HUES6 (cell line): ENCODE measurements around the gene LGMN.
"Not testable (repeated sequence)": the region's sequence is repeated elsewhere in the genome, so short reads cannot be mapped to it uniquely, and the experiment has no call there.

Source experiments
- H3K27ac ChIP-seq: 2 replicates; pipeline ENCODE4 v1.7.0; 2013; ENCODE audit warnings: low read depth, mild to moderate bottlenecking, low read length, inconsistent platforms
- H3K27me3 ChIP-seq: 2 replicates; pipeline ENCODE4 v1.6.1; 2013; ENCODE audit warnings: low read length; ENCODE audit not compliant: control insufficient read depth, insufficient read depth
- H3K36me3 ChIP-seq: 2 replicates; pipeline ENCODE4 v1.6.1; 2013; ENCODE audit warnings: low read length; ENCODE audit not compliant: control insufficient read depth, insufficient read depth
- H3K4me1 ChIP-seq: 2 replicates; pipeline ENCODE4 v1.6.1; 2013; ENCODE audit warnings: low read length; ENCODE audit not compliant: control insufficient read depth, insufficient read depth
- H3K4me3 ChIP-seq: 2 replicates; pipeline ENCODE4 v1.5.1; 2013; ENCODE audit warnings: low read depth, low read length
- H3K9ac ChIP-seq: one replicate; pipeline ENCODE4 v1.6.1; 2013; ENCODE audit warnings: mild to moderate bottlenecking, low read length
- H3K9me3 ChIP-seq: 2 replicates; pipeline ENCODE4 v1.6.1; 2013; ENCODE audit warnings: low read depth, low read length; ENCODE audit not compliant: control insufficient read depth, insufficient read depth

LGMN gene

GRCh38 chr14:92684801-92685560 is 63.4 kb downstream of the LGMN start:
- Histone ChIP-seq H3K4me3 (no peak overlapping the region), H3K27me3 (peaks cover 33% of the 10 kb centered on the region), H3K9ac (no peak overlapping the region), H3K36me3 (no peaks in the 10 kb centered on the region), H3K27ac (no peak overlapping the region), H3K4me1 (peaks cover 5% of the 10 kb centered on the region; the same call in 1 of the 2 replicates), H3K9me3 (no peaks in the 10 kb centered on the region)

- no peak overlapping the region for H3K9ac ChIP-seq
- H3K4me1 ChIP-seq, result peaks cover 5% of the 10 kb centered on the region; the same call in 1 of the 2 replicates
- H3K27ac ChIP-seq, result no peak overlapping the region
These were observed 65.4 kb downstream of the LGMN start for GRCh38 chr14:92683041-92683440.

GRCh38 chr14:92680781-92681650 is 67.4 kb downstream of the LGMN start:
- H3K4me1 ChIP-seq, result no peaks in the 10 kb centered on the region
- no peaks in the 10 kb centered on the region for H3K9me3 ChIP-seq
- peaks cover 4% of the 10 kb centered on the region; the same call in 1 of the 2 replicates for H3K27me3 ChIP-seq
- no peak overlapping the region for H3K9ac ChIP-seq
- no peak overlapping the region for H3K4me3 ChIP-seq
- H3K36me3 ChIP-seq, result no peaks in the 10 kb centered on the region; the same call in 1 of the 2 replicates
- no peak overlapping the region for H3K27ac ChIP-seq

More at GRCh38 chr14:92683041-92683440, 65.4 kb downstream of the LGMN start:
- no peaks in the 10 kb centered on the region for H3K36me3 ChIP-seq
- no peak overlapping the region for H3K4me3 ChIP-seq
- H3K27me3 ChIP-seq, result peaks cover 22% of the 10 kb centered on the region
- H3K9me3 ChIP-seq, result no peaks in the 10 kb centered on the region

- not testable (repeated sequence) for H3K9me3 ChIP-seq, H3K4me3 ChIP-seq, H3K4me1 ChIP-seq, H3K27ac ChIP-seq, H3K27me3 ChIP-seq, H3K9ac ChIP-seq, H3K36me3 ChIP-seq
These were observed 68.1 kb downstream of the LGMN start for GRCh38 chr14:92680330-92680729.

- Histone ChIP-seq H3K9ac (no peak overlapping the region), H3K9me3 (no peaks in the 10 kb centered on the region), H3K27ac (no peak overlapping the region), H3K4me3 (no peak overlapping the region), H3K4me1 (no peaks in the 10 kb centered on the region), H3K27me3 (no peaks in the 10 kb centered on the region), H3K36me3 (no peaks in the 10 kb centered on the region; the same call in 1 of the 2 replicates)
These were observed 69.2 kb downstream of the LGMN start for GRCh38 chr14:92679246-92679645.

- Histone ChIP-seq H3K27ac (no peak overlapping the region), H3K9ac (no peak overlapping the region), H3K36me3 (no peaks in the 10 kb centered on the region; the same call in 1 of the 2 replicates), H3K9me3 (no peaks in the 10 kb centered on the region), H3K4me3 (no peak overlapping the region), H3K4me1 (no peaks in the 10 kb centered on the region), H3K27me3 (no peaks in the 10 kb centered on the region)
These were observed 69.7 kb downstream of the LGMN start for GRCh38 chr14:92678766-92679165.

GRCh38 chr14:92677955-92678354 is 70.5 kb downstream of the LGMN start:
- Histone ChIP-seq H3K27ac (no peak overlapping the region), H3K36me3 (no peaks in the 10 kb centered on the region; the same call in 1 of the 2 replicates), H3K9ac (no peak overlapping the region), H3K4me3 (no peak overlapping the region), H3K9me3 (no peaks in the 10 kb centered on the region), H3K4me1 (no peaks in the 10 kb centered on the region), H3K27me3 (no peaks in the 10 kb centered on the region)

- no peak overlapping the region for H3K9ac ChIP-seq
- H3K4me3 ChIP-seq, result no peak overlapping the region
- no peaks in the 10 kb centered on the region for H3K9me3 ChIP-seq
- no peaks in the 10 kb centered on the region for H3K4me1 ChIP-seq
- no peaks in the 10 kb centered on the region; the same call in 1 of the 2 replicates for H3K36me3 ChIP-seq
- H3K27me3 ChIP-seq, result no peaks in the 10 kb centered on the region
- no peak overlapping the region for H3K27ac ChIP-seq
These were observed 71.2 kb downstream of the LGMN start for GRCh38 chr14:92677087-92677668.

GRCh38 chr14:92676403-92677086 is 71.9 kb downstream of the LGMN start:
- H3K9ac ChIP-seq, result no peak overlapping the region
- no peak overlapping the region for H3K4me3 ChIP-seq
- no peak overlapping the region for H3K27ac ChIP-seq
- H3K4me1 ChIP-seq, result no peaks in the 10 kb centered on the region
- no peaks in the 10 kb centered on the region; the same call in 1 of the 2 replicates for H3K36me3 ChIP-seq
- H3K27me3 ChIP-seq, result no peaks in the 10 kb centered on the region
- no peaks in the 10 kb centered on the region for H3K9me3 ChIP-seq

GRCh38 chr14:92675976-92676375 is 72.5 kb downstream of the LGMN start:
- H3K27ac ChIP-seq, result no peak overlapping the region

More at GRCh38 chr14:92675976-92676375, 72.5 kb downstream of the LGMN start:
- no peak overlapping the region for H3K4me3 ChIP-seq
- no peaks in the 10 kb centered on the region; the same call in 1 of the 2 replicates for H3K36me3 ChIP-seq
- peak overlapping the region; percentile 23 for H3K9ac ChIP-seq
- no peaks in the 10 kb centered on the region for H3K9me3 ChIP-seq
- no peaks in the 10 kb centered on the region for H3K4me1 ChIP-seq
- no peaks in the 10 kb centered on the region for H3K27me3 ChIP-seq
